HT-29 (cell line): Measurements from ENCODE around the gene TAGLN. TPM values are rescaled to one million over a fixed set of nuclear protein-coding genes. Genes with fewer than 3 reads are reported as not detected.
A peak's percentile ranks its signal among the peaks of the same experiment; 100 is the strongest.
"Not testable (repeated sequence)": the region's sequence is repeated elsewhere in the genome, so short reads cannot be mapped to it uniquely, and the experiment has no call there.

Experiments
- DNase-seq: peaks from one replicate; pipeline ENCODE4 v3.0.0-alpha.2; 2015; ENCODE audit warnings: low spot score
- total RNA-seq: library from RNA; depleted of rRNA; stranded (reverse); fragments of >200 nt; shearing (Covaris generic); gene quantifications from 2 replicates; pipeline ENCODE4 v1.2.3, GENCODE V29; 2014

The TAGLN gene
- total RNA-seq, 1 experiment from 2014 or later, result 11.3 TPM

DNA sequence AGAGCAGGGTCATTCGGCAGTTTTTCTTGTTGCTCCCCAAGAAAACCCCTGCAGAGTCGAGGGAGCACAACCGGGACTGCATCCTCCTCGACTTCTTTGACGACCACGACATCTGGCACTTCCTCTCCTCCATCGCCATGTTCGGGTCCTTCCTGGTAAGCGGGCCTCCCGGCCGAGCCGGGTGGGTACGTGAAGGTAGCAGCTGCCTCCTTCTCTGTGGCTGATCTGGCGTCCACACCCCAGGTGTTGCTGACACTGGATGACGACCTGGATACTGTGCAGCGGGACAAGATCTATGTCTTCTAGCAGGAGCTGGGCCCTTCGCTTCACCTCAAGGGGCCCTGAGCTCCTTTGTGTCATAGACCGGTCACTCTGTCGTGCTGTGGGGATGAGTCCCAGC, 3.4 kb upstream of the TAGLN start:
- DNase-seq, result no peak

DNA sequence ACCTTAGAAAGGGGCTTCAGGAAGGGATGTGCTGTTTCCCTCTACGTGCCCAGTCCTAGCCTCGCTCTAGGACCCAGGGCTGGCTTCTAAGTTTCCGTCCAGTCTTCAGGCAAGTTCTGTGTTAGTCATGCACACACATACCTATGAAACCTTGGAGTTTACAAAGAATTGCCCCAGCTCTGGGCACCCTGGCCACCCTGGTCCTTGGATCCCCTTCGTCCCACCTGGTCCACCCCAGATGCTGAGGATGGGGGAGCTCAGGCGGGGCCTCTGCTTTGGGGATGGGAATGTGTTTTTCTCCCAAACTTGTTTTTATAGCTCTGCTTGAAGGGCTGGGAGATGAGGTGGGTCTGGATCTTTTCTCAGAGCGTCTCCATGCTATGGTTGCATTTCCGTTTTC, 2.2 kb upstream of the TAGLN start:
- DNase-seq, result no peak

DNA sequence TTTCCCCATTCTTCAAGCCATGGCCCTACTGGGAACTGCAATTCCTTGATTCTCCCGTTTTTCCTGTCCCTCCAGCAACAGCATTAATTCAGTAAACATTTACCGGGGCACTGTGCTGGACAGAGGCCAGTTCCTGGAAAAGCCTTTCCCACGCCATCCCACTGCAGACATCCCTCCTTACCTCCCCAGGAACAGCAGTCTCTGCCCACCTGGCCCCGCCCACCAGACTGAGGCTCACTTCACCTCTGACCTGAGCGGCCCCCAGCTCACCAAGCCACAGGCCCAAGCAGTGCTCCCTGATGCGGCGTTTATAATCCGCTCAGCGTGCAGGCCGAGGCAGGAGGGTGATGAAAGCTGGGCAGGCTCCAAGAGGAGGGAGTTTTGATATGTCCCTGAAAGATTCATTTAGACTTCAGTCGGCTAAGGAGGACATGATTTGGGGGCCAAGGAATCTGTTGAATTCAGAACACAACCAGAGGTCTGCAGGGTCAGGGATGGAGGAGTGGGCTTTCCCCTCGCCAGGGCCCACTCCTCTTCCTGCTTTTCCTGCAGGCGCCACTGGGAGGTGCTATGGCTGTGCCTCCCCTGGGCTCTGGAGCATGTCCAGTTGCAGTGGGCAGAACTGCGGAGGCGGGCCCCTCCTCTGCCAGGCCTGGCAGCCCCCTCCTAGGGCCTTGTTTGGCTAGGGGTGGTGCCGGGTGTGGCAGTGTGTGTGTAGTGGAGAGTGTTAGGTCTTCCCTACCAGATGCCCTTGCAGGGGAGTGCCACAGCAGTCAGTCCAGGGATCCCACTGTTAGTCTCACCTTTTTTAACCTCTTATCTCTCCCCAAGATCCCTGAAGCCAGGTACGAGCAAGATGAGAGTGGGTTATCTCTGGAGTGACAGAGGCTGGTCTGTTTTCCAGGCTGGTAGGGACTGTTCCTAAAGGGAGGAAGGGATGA, 1.4 kb upstream of the TAGLN start:
- peak; percentile 81 for DNase-seq

DNA sequence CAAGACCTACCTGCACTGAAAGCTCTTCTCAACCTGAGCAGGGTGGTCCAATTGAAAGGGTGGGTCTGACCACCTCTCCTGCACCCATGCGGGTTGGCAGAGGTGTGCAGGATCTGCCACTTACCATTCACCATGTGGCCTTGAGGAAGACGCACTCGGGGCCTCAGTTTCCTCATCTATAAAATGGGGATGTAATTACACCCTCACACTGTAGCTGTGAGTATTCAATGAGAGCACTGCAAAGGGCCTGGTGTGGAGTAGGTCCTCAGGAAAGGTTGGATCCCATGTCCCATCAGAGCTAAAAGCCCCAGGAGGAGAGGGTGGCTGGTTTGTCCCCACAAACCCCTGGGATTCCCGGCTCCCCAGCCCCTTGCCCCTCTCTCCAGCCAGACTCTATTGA, 557 bp upstream of the TAGLN start:
- DNase-seq, result no peak

DNA sequence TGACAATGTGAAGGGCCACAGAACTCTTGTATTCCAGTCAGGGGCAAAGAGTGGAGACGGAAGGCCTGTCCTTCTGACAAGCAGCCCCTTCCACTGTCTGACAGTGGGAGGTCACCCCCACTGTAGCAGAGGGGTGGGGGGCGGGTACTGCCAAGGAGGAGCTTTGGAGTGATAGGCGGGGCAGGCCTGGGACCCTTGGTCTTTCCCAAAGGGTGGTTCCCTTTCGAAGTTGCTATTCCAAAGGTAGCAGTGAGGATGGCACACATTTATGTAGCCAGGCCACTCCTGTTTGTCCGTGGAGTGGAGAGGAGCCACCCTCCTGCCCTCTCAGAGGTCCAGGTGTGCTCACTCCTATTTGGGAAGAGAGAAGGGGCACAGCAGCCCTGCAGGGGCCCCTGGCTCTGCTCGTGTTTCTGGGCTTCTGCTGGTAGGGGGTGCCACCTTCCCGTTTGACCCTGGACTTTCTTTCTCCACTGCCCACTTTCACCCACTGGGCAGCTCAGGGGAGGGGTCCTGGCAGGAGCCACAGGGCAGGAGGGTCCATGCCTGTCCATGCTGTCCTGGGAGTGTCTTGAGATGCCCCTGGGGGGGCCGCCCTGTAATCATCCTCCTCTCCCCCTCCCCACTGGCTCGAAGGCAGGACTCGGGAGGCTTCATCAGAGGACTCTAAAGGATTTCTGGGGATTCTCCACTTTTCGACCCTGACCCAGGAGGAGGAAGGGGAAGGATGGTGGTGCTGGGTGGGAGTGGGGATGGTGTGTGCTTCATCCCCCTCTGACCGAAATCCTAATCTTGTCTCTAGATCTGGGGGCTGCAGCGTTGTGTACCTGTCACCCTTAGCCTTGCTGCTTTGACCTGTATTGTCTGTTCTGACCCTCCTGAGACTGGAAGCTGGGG, 994 bp downstream of the TAGLN start:
- no peak for DNase-seq

DNA sequence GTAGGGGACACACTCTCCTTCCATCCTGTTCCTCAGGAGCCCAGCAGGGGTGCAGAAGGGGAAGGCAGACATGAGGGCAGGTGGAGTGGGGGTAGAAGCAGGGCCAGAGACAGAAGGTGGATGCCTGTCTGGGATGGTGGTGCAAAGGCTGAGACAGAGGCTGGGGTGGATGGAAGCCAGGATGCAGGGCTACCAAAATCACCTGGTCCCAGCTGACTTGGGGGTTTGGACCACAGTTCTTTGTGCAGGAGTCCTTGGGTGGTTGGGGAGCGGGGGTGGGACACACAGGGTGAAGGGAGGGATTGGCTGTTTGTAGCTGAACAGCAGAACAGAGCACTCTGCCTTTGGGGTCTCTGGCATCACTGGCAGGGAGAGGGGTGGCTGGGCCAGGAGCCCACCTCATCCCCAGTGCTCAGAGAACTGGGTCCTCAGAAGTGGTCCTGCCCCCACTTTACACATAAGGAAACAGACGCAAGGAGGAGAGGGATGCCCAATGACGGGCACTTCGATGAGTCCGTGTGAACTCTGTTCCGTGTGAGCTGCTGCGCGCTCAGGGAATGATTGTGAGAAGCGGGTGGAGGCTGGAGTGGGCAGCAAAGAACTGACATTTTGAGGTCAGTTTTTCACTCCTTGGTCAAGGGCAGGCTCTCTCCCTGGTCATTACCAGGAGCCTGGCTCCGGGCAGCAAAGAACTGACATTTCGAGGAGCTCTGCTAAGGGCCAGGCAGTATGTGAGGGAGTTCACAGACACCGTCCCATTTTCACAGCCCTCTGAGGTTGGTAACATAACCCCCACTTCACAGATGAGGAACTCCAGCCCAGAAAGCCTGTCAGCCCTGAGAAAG, 1.9 kb downstream of the TAGLN start:
- no peak for DNase-seq

DNA sequence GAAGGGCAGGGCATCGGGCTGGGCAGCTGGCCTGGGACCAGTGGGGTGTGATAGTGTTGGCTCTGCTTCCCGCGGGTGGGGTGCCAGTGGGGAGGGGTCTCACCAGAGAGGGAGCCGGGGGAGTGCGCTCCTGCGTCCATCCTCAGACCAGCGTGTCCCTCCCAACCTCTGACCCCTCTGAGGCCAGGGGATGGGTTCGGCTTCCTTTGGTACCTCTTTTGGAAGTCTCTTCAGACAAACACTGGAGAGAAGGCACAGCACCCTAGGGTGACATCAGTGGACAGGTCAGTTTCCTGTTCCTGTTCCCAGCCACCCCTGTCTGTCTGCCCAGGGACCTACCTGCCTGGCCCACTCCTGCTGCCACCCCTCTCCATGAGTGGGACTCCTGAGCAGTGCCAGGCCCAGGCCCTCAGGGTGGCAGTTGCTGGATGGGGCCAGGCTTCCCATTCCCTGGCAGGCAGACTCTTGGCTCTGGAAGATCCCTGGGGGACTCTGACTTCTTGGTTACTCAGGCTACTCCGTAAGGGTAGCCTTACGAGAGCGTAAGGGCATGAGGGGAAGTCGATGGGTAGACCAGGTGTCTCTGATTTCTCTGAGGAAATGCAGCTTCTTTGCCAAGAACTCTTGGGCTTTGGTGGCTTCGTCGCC, 2.6 kb downstream of the TAGLN start:
- no peak for DNase-seq

DNA sequence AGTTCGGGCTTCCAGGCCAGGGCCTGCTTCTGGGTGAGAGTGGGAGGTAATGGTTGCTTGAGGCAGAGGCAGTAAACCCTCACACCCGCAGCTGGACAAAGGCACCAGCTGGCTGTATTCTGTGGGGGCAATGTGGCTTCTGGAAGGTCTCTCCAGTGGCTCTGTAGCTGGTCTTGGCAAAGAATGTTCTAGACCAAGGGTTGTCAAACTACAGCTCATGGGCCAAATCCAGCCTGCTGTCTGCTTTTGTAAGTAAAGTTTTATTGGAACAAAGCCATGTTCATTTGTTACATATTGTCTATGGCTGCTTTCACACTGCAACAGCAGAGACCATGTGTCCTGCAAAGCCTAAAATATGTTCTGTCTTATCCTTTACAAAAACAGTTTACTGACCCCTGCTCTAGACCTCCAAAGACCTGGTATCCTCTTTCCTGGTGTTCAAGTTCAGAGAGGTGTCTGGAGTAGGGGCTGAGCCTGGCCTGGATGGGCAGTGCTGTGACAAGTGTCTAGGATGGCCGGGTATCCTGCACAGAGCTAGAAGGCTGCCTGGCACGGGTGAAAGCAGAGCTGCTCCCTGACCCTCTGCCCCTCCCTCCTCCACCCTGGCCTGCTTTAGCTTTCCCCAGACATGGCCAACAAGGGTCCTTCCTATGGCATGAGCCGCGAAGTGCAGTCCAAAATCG, 3.4 kb downstream of the TAGLN start:
- DNase-seq, result no peak

DNA sequence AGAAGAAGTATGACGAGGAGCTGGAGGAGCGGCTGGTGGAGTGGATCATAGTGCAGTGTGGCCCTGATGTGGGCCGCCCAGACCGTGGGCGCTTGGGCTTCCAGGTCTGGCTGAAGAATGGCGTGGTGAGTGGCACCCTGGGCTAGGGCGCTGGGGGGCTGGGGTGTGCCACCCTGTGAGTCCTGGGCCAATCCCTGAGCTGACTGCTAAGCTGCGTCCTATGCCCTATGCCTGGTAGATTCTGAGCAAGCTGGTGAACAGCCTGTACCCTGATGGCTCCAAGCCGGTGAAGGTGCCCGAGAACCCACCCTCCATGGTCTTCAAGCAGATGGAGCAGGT, 3.9 kb downstream of the TAGLN start:
- DNase-seq, result no peak

DNA sequence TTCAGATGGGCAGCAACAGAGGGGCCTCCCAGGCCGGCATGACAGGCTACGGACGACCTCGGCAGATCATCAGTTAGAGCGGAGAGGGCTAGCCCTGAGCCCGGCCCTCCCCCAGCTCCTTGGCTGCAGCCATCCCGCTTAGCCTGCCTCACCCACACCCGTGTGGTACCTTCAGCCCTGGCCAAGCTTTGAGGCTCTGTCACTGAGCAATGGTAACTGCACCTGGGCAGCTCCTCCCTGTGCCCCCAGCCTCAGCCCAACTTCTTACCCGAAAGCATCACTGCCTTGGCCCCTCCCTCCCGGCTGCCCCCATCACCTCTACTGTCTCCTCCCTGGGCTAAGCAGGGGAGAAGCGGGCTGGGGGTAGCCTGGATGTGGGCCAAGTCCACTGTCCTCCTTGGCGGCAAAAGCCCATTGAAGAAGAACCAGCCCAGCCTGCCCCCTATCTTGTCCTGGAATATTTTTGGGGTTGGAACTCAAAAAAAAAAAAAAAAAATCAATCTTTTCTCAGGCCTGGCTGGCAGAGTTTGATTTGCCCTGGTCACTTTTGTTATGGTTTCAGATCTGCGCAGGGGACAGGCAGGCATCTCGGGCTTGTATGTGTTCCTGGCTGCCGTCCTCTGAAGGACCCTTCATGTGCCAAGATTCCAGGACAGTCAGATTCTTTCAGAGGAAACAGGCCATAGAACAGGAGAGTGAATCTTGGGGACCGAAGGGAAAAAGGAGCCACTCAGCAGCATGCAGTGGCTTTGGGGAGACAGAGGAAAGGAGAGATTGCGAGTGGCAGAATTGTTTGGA, 5.3 kb downstream of the TAGLN start:
- no peak for DNase-seq

DNA sequence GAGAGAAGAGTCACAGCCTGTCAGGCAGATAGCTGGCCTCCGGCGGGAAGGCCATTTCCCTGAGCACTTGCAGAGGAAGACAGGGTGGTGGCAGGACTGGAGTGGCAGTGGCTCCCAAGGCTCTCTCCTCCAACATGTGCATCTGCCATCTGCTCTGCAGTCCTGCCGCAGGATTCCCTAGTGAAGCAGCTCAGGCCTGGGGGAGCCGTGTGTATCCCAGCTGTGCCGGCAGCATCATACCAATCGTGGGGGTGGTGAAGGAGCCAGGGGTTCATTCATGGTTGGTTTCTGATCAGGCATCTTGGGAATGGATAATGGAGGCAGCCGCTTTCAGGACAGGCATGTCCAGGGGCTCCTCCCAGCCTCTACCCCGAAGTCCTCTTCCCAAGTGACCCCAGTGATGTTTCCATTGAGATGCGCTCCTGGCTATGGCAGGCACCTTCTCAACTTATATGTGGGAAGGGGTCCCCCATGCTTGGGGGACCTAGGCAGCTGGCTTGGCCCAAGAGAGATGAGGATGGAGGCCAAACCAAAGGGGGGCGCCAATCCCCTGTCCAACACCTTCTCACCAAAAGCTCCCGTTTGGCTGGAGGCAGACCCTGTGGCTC, 6.1 kb downstream of the TAGLN start:
- DNase-seq, result no peak

DNA sequence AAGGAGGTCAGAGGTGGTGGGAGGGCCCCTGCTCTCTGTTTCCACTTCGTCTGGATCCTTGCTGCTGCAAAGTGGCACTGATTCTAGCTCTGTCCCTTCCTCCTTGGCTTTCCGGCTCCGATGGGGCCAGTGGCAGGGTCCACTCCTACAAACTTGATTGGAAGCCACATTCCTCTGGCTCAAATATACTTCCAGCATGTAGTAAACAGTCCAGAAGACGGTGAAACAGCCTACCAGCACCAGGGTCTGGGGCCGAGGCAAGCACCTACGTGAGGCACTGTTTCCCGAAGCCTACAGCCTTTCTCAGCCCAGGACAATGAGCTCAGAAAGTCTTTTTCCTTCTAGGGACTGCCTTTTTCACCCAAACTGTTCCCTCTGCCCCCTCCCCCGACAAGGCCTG, 6.9 kb downstream of the TAGLN start:
- DNase-seq, result not testable (repeated sequence)

DNA sequence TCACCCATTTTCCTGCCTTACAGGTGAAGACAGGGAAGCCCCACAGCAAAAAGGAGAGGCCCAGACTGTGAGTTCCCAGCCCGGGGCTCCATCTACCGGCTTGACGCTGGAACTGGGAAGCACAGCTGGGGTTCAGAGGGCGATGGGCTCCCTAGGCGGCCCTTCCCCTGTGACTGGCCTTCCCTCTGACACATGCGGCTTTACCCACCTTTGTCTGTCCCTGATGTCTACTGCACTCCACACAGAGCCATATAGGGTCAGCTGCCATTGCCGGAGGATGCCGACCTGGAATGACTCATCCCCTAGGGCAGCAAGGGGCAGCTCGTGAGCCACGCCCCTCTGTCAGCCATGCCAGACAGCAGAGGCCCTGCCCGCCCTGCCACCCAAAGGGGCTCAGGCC, 7.7 kb downstream of the TAGLN start:
- DNase-seq, result peak; percentile 71

DNA sequence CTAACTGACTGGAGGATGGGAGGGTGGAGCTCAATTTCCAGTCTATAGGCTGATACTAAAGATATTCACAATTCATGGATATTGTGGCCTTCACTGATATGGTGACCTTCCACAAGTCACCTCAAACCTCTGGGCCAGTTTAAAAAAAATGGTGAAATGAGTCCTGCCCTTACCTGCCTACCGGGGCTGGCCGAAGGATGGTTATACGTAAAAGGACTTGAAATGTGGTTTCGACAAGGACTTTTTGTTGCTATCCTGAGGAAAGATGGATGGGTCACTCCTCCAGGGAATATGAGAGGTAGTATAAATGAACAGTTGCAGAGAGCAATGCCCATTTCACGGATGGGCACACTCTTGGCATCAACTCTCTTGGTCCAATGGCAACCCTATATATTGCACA, 8.3 kb downstream of the TAGLN start:
- DNase-seq, result not testable (repeated sequence)

DNA sequence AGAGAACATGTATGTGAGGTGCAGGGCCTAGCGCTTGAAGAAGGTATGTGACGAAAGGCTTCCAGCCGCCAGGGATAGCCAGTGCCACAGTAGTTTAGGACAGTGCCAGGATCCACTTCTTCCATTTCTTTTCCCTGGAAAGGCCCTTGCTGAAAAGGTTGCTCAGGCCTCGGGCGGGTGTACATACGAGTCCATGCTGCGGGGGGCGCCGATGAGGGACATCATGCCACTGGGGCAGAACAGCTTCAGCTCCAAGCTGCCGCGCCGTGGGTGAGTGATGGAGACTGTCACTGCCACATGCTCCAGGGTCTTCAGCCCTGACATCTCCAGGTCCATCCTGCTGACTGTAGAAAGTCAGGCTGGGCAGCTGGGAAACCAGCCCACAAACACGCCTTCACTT, 9.5 kb downstream of the TAGLN start:
- not testable (repeated sequence) for DNase-seq

DNA sequence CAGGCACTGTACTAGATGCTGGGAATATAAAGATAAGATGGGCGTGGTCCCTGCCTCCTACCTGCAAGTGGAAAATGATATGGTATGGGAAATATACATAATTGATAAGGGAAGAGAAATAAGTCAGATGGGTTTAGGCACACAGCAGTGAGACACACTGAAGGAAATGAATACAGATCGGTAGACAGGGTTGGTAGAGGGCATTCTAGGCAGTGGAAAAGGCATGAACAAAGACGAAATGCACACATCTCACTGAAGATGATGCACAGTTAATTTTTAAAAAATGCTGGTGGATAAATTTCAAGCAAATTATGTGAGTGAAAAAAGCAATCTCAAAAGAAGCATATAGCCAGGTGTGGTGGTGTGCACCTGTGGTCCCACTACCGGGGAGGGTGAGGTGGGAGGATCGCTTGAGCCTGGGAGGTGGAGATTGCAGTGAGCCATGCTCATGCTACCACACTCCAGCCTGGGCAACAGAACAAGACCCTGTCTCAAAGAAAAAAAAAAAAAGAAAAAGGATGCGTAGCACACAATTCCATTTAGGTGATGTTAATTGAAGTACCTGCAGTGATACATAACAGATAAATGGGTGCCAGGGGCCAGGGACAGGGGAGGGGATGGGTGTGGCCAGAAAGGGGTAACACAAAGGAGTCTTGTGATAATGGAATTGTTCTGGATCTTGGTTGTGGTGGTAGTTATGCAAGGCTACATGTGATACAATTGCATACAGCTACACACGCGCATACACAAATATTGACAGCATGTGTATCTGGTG, 10.4 kb downstream of the TAGLN start:
- DNase-seq, result not testable (repeated sequence)

DNA sequence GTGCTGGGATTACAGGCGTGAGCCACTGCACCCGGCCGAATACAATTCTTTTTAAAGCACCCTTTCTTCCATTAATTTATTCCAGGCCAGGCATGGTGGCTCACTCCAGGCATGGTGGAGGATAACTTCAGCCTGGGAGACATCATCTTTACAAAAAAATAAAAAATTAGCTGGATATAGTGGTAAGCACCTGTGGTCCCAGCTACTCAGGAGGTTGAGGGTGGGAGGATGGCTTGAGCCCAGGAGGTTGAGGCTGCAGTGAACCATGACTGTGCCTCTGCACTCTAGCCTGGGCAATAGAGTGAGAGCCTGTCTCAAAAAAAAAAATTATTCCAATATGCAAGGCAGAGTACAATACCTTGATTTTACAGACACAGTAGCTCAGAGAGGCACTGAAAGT, 11.4 kb downstream of the TAGLN start:
- no peak for DNase-seq

DNA sequence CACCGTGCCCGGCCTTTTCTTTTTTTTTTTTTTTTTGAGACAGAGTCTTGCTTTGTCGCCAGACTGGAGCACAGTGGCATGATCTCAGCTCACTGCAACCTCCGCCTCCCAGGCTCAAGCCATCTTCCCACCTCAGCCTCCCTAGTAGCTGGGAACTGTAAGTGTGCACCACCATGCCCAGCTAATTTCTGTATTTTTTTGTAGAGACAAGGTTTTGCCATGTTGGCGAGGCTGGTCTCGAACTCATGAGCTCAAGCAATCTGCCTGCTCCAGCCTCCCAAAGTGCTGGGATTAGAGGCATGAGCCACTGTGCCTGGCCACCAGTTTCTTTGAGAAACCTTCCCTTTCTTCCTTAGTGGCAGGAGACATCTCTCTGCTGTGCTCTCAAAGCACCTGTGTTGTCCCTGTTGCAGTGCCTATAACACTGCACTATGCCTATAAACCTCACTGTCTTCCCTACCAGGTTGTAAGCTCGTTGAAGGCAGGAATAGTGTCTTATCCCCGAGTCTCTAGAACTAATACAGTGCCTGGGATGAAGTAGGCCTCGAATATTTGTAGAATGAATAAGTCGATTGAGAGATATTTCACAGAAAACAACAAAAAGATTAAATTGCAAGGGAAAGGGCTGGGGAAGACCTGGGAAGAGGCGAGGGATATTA, 13.7 kb downstream of the TAGLN start:
- no peak for DNase-seq
